Measurements from ENCODE around the gene EYS. TPM values are rescaled to one million over a fixed set of nuclear protein-coding genes. Genes with fewer than 3 reads are reported as not detected.

EYS gene
- total and polyA plus RNA-seq, 7 donors, result 0.07 to 0.46 TPM; not detected in 5

GRCh38 chr6:64186592-64186991 is 1520.4 kb downstream of the EYS start:
- no peak for DNase-seq
- Histone ChIP-seq H3K27ac (no peak overlapping the region), H3K27me3 (no peaks in the 10 kb centered on the region), H3K36me3 (no peaks in the 10 kb centered on the region), H3K4me1 (no peaks in the 10 kb centered on the region), H3K9me3 (no peaks in the 10 kb centered on the region), H3K4me3 (no peak overlapping the region)
- WGBS, 2 donors, result 96 to 97% methylated on average over 8 of the region's 8 CpGs
- intact Hi-C loops (cut with DNase I), result no loop called here
- TF ChIP-seq POLR2AphosphoS5 (IDR thresholded peaks at IDR 0.05), result no peak
- no peak for TF ChIP-seq EP300 (IDR thresholded peaks at IDR 0.05)
- TF ChIP-seq POLR2A (IDR thresholded peaks at IDR 0.05), result no peak
- TF ChIP-seq CTCF (IDR thresholded peaks at IDR 0.05), result no peak

- DNase-seq, result no peak
- Histone ChIP-seq H3K4me3 (no peak overlapping the region), H3K36me3 (no peaks in the 10 kb centered on the region), H3K9me3 (no peaks in the 10 kb centered on the region), H3K27me3 (no peaks in the 10 kb centered on the region), H3K27ac (no peak overlapping the region), H3K4me1 (no peaks in the 10 kb centered on the region)
- TF ChIP-seq POLR2AphosphoS5 (IDR thresholded peaks at IDR 0.05), result no peak
- TF ChIP-seq EP300 (IDR thresholded peaks at IDR 0.05), result no peak
- TF ChIP-seq POLR2A (IDR thresholded peaks at IDR 0.05), result no peak
- no peak for TF ChIP-seq CTCF (IDR thresholded peaks at IDR 0.05)
- WGBS, 2 donors, result 90 to 92% methylated on average over 5 of the region's 5 CpGs
- intact Hi-C loops (cut with DNase I), result no loop called here
Measured at GRCh38 chr6:64185621-64186020, 1521.4 kb downstream of the EYS start.

GRCh38 chr6:64175296-64175695 is 1531.7 kb downstream of the EYS start:
- WGBS, 2 donors, result 56 to 80% methylated on average over 5 of the region's 5 CpGs
- H3K36me3 ChIP-seq, result no peaks in the 10 kb centered on the region

GRCh38 chr6:64170316-64170715 is 1536.7 kb downstream of the EYS start:
- Histone ChIP-seq H3K4me3 (no peak overlapping the region), H3K27me3 (no peaks in the 10 kb centered on the region), H3K9me3 (no peaks in the 10 kb centered on the region), H3K27ac (no peak overlapping the region), H3K4me1 (no peaks in the 10 kb centered on the region), H3K36me3 (no peaks in the 10 kb centered on the region)
- DNase-seq, result no peak
- WGBS, 2 donors, result 79 to 80% methylated on average over 3 of the region's 3 CpGs
- intact Hi-C loops (cut with DNase I), result no loop called here
- no peak for TF ChIP-seq CTCF (IDR thresholded peaks at IDR 0.05)

More at GRCh38 chr6:64175296-64175695, 1531.7 kb downstream of the EYS start:
- no peak overlapping the region for H3K4me3 ChIP-seq
- TF ChIP-seq POLR2A (IDR thresholded peaks at IDR 0.05), result no peak
- no peak for TF ChIP-seq EP300 (IDR thresholded peaks at IDR 0.05)
- no peak for TF ChIP-seq POLR2AphosphoS5 (IDR thresholded peaks at IDR 0.05)
- no peak for TF ChIP-seq CTCF (IDR thresholded peaks at IDR 0.05)
- H3K27me3 ChIP-seq, result no peaks in the 10 kb centered on the region
- no peak overlapping the region for H3K27ac ChIP-seq
- intact Hi-C loops (cut with DNase I), result no loop called here
- no peaks in the 10 kb centered on the region for H3K9me3 ChIP-seq
- H3K4me1 ChIP-seq, result no peaks in the 10 kb centered on the region
- DNase-seq, result no peak

GRCh38 chr6:64160486-64160885 is 1546.5 kb downstream of the EYS start:
- Histone ChIP-seq H3K27me3 (no peaks in the 10 kb centered on the region), H3K4me1 (no peaks in the 10 kb centered on the region), H3K27ac (no peak overlapping the region), H3K9me3 (no peaks in the 10 kb centered on the region), H3K4me3 (no peak overlapping the region), H3K36me3 (no peaks in the 10 kb centered on the region)
- TF ChIP-seq POLR2AphosphoS5 (IDR thresholded peaks at IDR 0.05), result no peak
- no peak for TF ChIP-seq CTCF (IDR thresholded peaks at IDR 0.05)
- no peak for TF ChIP-seq EP300 (IDR thresholded peaks at IDR 0.05)
- 45 to 71% methylated on average over 1 of the region's 1 CpG for WGBS, 2 donors
- intact Hi-C loops (cut with DNase I), result no loop called here
- DNase-seq, result no peak
